Hepatocyte (in vitro differentiated cells): ENCODE data around the gene C19orf67. TPM values are rescaled to one million over a fixed set of nuclear protein-coding genes. Genes with fewer than 3 reads are reported as not detected.

Source experiments
- DNase-seq: peaks from one replicate; pipeline ENCODE4 v3.0.0-alpha.2; 2016; ENCODE audit warnings: low spot score
- H2AFZ ChIP-seq: fragments of 200-600 bp; sonication (generic); 2 replicates; pipeline ENCODE4 v1.6.0; 2016; ENCODE audit warnings: antibody characterized with exemption, mild to moderate bottlenecking
- H3K27ac ChIP-seq: fragments of 200-600 bp; sonication (generic); 2 replicates; pipeline ENCODE4 v1.5.1; 2016; ENCODE audit warnings: mild to moderate bottlenecking
- H3K27me3 ChIP-seq: fragments of 200-600 bp; sonication (generic); 2 replicates; pipeline ENCODE4 v1.6.1; 2016
- H3K36me3 ChIP-seq: fragments of 200-600 bp; sonication (generic); replicated peaks from 2 replicates; pipeline ENCODE4 v1.5.1; 2016; ENCODE audit warnings: low read depth; ENCODE audit not compliant: insufficient read depth
- H3K4me1 ChIP-seq: fragments of 200-600 bp; sonication (generic); 2 replicates; pipeline ENCODE4 v1.5.1; 2016; ENCODE audit warnings: mild to moderate bottlenecking, moderate library complexity; ENCODE audit not compliant: insufficient read depth
- H3K4me2 ChIP-seq: fragments of 200-600 bp; sonication (generic); 2 replicates; pipeline ENCODE4 v1.6.0; 2016
- H3K4me3 ChIP-seq: fragments of 200-600 bp; sonication (generic); 2 replicates; pipeline ENCODE4 v1.5.1; 2016; ENCODE audit warnings: mild to moderate bottlenecking
- H3K79me2 ChIP-seq: fragments of 200-600 bp; sonication (generic); 2 replicates; pipeline ENCODE4 v1.6.0; 2017; ENCODE audit warnings: mild to moderate bottlenecking
- H3K9me2 ChIP-seq: fragments of 200-600 bp; sonication (generic); replicated peaks from 2 replicates; pipeline ENCODE4 v1.6.0; 2017; ENCODE audit warnings: mild to moderate bottlenecking; ENCODE audit not compliant: insufficient read depth
- H3K9me3 ChIP-seq: fragments of 200-600 bp; sonication (generic); 2 replicates; pipeline ENCODE4 v1.5.1; 2016; ENCODE audit warnings: low read depth, mild to moderate bottlenecking
- H4K20me1 ChIP-seq: fragments of 200-600 bp; sonication (generic); 2 replicates; pipeline ENCODE4 v1.6.0; 2016; ENCODE audit warnings: mild to moderate bottlenecking; ENCODE audit not compliant: insufficient read depth, poor library complexity, severe bottlenecking
- EZH2 ChIP-seq: fragments of 200-600 bp; sonication (generic); IDR thresholded peaks from 2 replicates; pipeline ENCODE4 v1.6.1; 2016; ENCODE audit warnings: antibody characterized with exemption, mild to moderate bottlenecking, borderline replicate concordance
- EZH2phosphoT487 ChIP-seq: fragments of 200-600 bp; sonication (generic); IDR thresholded peaks from one replicate; pipeline ENCODE4 v1.6.1; 2018; ENCODE audit warnings: antibody characterized with exemption, mild to moderate bottlenecking, low read depth, moderate library complexity; ENCODE audit not compliant: unreplicated experiment, severe bottlenecking
- WGBS: methylation state at CpG from one replicate; pipeline ENCODE4 v1.1.6; 2016; ENCODE audit warnings: low lambda C conversion rate; ENCODE audit errors: missing lambda C conversion rate; 5-methylcytosine and 5-hydroxymethylcytosine counted together
- polyA plus RNA-seq: library from polyadenylated mRNA; unstranded; fragments of >200 nt; fragmentation: Nextera tagmentation; extraction: Ambion mirVana; gene quantifications from 2 replicates; pipeline ENCODE4 v1.2.1, GENCODE V29; 2016
- total RNA-seq: library from RNA; depleted of rRNA; stranded (reverse); fragments of >200 nt; gene quantifications from 2 replicates; pipeline ENCODE4 v1.2.3, GENCODE V29; 2014
- TF ChIP-seq, protein P1 (sequence below): fragments of 200-600 bp; sonication (generic); IDR thresholded peaks from 2 replicates; pipeline ENCODE4 v1.5.1; 2016; ENCODE audit warnings: antibody characterized with exemption, mild to moderate bottlenecking; ENCODE audit not compliant: poor library complexity

C19orf67 gene
- total and polyA plus RNA-seq, 2 experiments from 2014 or later = not detected

DNA sequence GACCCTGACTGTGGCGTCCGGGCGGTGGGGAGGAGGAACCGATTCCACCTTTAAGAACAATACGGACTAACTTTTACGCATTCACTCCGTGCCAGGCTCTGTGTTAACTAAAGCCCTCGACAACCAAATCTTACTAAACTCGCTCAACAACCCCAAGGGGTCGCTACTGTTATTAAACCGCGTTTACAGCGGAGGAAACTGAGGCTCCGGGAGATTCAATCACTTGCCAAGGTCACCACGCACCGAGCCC, 3.8 kb upstream of the C19orf67 start:
- Histone ChIP-seq H3K79me2 (peaks cover 6% of the 10 kb centered on the region), H4K20me1 (peaks cover 7% of the 10 kb centered on the region), H3K27me3 (no peaks in the 10 kb centered on the region), H3K36me3 (no peaks in the 10 kb centered on the region), H3K4me1 (no peaks in the 10 kb centered on the region), H2AFZ (no peak overlapping the region), H3K27ac (no peak overlapping the region), H3K4me3 (peak overlapping the region; percentile 52), H3K4me2 (peak overlapping the region; percentile 92), H3K9me3 (no peaks in the 10 kb centered on the region), H3K9me2 (no peaks in the 10 kb centered on the region)
- DNase-seq = peak; percentile 34
- 10% methylated on average over 16 of the region's 16 CpGs for WGBS
- TF ChIP-seq, protein P1, sequence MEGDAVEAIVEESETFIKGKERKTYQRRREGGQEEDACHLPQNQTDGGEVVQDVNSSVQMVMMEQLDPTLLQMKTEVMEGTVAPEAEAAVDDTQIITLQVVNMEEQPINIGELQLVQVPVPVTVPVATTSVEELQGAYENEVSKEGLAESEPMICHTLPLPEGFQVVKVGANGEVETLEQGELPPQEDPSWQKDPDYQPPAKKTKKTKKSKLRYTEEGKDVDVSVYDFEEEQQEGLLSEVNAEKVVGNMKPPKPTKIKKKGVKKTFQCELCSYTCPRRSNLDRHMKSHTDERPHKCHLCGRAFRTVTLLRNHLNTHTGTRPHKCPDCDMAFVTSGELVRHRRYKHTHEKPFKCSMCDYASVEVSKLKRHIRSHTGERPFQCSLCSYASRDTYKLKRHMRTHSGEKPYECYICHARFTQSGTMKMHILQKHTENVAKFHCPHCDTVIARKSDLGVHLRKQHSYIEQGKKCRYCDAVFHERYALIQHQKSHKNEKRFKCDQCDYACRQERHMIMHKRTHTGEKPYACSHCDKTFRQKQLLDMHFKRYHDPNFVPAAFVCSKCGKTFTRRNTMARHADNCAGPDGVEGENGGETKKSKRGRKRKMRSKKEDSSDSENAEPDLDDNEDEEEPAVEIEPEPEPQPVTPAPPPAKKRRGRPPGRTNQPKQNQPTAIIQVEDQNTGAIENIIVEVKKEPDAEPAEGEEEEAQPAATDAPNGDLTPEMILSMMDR = peak; percentile 15
- no peak for TF ChIP-seq EZH2
- TF ChIP-seq EZH2phosphoT487 = no peak

DNA sequence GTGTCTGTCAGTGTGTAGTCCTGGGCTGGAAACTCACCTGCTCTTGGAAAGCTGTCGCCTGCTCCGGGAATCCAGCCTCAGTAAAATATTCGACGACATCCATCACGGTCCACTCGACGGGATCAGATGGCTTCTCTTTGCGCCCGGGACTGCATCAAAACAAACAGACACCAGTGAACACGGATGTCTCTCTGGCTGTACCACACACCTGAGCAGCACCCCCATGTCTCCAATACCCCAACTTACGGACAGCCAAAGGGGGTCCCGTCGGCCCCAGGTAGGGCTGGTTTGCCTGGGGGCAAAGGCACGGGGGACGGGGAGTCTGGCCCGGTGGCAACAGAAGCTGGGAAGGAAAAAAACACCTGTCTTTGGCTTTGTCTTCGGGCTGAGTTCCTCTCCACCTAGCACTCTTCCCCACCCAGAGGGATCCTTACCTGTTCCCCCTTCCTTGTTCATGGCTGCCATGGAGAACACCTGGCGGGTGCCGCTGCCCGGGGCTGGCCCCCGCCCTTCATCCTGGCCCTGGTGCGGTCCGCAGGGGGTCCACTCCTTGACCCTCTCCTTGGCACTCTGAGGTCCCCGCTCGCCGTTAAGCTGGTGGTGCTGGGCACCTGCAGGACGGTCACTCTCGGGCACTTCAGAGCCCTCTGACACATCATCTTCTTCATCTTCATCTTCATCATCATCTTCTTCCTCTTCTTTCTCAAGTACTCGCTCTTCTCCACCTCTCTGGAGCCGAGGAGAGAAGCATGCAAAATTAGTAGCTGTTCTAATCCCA, 3.2 kb upstream of the C19orf67 start:
- peak; percentile 8 for DNase-seq
- TF ChIP-seq EZH2phosphoT487 (no peak), EZH2 (no peak)
- TF ChIP-seq, protein P1 = no peak
- Histone ChIP-seq H3K9me2 (no peaks in the 10 kb centered on the region), H3K27me3 (no peaks in the 10 kb centered on the region), H3K79me2 (peaks cover 6% of the 10 kb centered on the region), H4K20me1 (peaks cover 7% of the 10 kb centered on the region), H3K9me3 (no peaks in the 10 kb centered on the region), H3K4me1 (no peaks in the 10 kb centered on the region), H3K4me2 (peak overlapping the region; percentile 92), H3K36me3 (no peaks in the 10 kb centered on the region), H2AFZ (no peak overlapping the region), H3K27ac (no peak overlapping the region), H3K4me3 (peak overlapping the region; percentile 52)
- WGBS = 93% methylated on average over 28 of the region's 30 CpGs

DNA sequence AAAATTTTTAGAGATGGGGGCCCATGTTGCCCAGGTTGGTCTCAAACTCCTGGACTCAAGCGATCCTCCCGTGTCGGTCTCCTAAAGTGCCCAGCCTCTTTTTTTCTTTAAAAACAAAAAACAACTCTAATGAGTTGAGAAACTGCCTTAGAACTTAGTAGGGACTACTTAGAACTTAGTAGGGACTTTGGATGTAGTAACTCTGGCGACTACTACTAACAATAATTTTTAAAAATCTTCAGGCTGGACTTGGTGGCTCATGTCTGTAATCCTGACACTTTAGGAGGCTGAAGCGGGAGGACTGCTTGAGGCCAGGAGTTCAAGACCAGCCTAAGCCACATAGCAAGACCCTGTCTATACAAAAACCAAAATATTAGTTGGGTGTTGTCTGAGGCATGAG, 515 bp upstream of the C19orf67 start:
- H3K27ac ChIP-seq = no peak overlapping the region
- H3K9me2 ChIP-seq = no peaks in the 10 kb centered on the region
- H2AFZ ChIP-seq = no peak overlapping the region
- no peak overlapping the region for H3K4me3 ChIP-seq
- peak overlapping the region; percentile 77 for H3K4me2 ChIP-seq
- H3K36me3 ChIP-seq = no peaks in the 10 kb centered on the region
- TF ChIP-seq, protein P1 = no peak
- TF ChIP-seq EZH2phosphoT487 (no peak), EZH2 (no peak)
- H3K4me1 ChIP-seq = peaks cover 6% of the 10 kb centered on the region
- peaks cover 15% of the 10 kb centered on the region for H3K79me2 ChIP-seq
- no peaks in the 10 kb centered on the region for H3K27me3 ChIP-seq
- no peaks in the 10 kb centered on the region for H3K9me3 ChIP-seq
- DNase-seq = no peak
- 69% methylated on average over 5 of the region's 5 CpGs for WGBS
- peaks cover 7% of the 10 kb centered on the region for H4K20me1 ChIP-seq
